IMR-90 (cell line): Measurements from ENCODE around the gene FOSL2. TPM values are rescaled to one million over a fixed set of nuclear protein-coding genes. Genes with fewer than 3 reads are reported as not detected.

ENCODE experiments used
- ATAC-seq: fragments of 200-7000 bp; cut with Tn5 transposase; 2 replicates; pipeline ENCODE4 v1.9.1; 2020; ENCODE audit warnings: low read depth, mild to moderate bottlenecking, moderate library complexity
- BruUV-seq: library from RNA; stranded (reverse); fragments of 400-500 nt; replicated peaks from 2 replicates; lab custom pipeline; 2021; lab: Mats Ljungman, UMichigan
- CTCF ChIA-PET: fragments of 300-600 bp; formaldehyde crosslinking; extraction: SDS; loops from one replicate; lab custom pipeline; 2021; ENCODE audit warnings: antibody characterized with exemption; lab: Yijun Ruan, JAX
- POLR2A ChIA-PET: fragments of 300-600 bp; sonication (Branson Sonifier 250); formaldehyde crosslinking; loops from one replicate; lab custom pipeline; 2022; ENCODE audit warnings: antibody characterized with exemption; ENCODE audit not compliant: unreplicated experiment; lab: Charles Lee
- DNase-seq: peaks from one replicate; pipeline ENCODE4 v3.0.0; 2013
- H2AFZ ChIP-seq: replicated peaks from 2 replicates; pipeline ENCODE3; 2013; ENCODE audit warnings: low read length, mild to moderate bottlenecking; ENCODE audit not compliant: poor library complexity
- H2AK5ac ChIP-seq: 2 replicates; pipeline ENCODE4 v1.6.1; 2013; ENCODE audit warnings: low read depth, low read length, inconsistent platforms
- H2AK9ac ChIP-seq: replicated peaks from 2 replicates; pipeline ENCODE3; 2013; ENCODE audit warnings: mild to moderate bottlenecking, low read depth, low read length, moderate library complexity; ENCODE audit not compliant: poor library complexity
- H2BK120ac ChIP-seq: 2 replicates; pipeline ENCODE4 v1.6.1; 2013; ENCODE audit warnings: low read depth, low read length, inconsistent platforms
- H2BK15ac ChIP-seq: 3 replicates; pipeline ENCODE4 v1.6.1; 2013; ENCODE audit warnings: low read depth, low read length, inconsistent platforms
- H2BK20ac ChIP-seq: 2 replicates; pipeline ENCODE4 v1.6.1; 2013; ENCODE audit warnings: low read depth, mild to moderate bottlenecking, inconsistent platforms, low read length, moderate library complexity
- H2BK5ac ChIP-seq: 2 replicates; pipeline ENCODE4 v1.6.1; 2013; ENCODE audit warnings: mild to moderate bottlenecking, low read depth, low read length, inconsistent platforms; ENCODE audit not compliant: poor library complexity, severe bottlenecking
- H3K14ac ChIP-seq: replicated peaks from 2 replicates; pipeline ENCODE4 v1.6.1; 2013; ENCODE audit warnings: low read depth, low read length, inconsistent platforms
- H3K18ac ChIP-seq: 2 replicates; pipeline ENCODE4 v1.6.1; 2013; ENCODE audit warnings: low read depth, low read length, control low read depth
- H3K23ac ChIP-seq: 2 replicates; pipeline ENCODE4 v1.6.1; 2013; ENCODE audit warnings: low read depth, low read length, inconsistent platforms
- H3K27ac ChIP-seq: 2 replicates; pipeline ENCODE4 v1.5.1; 2013; ENCODE audit warnings: mild to moderate bottlenecking, control low read depth, low read length; ENCODE audit not compliant: insufficient read depth
- H3K27me3 ChIP-seq: 2 replicates; pipeline ENCODE4 v1.6.1; 2013; ENCODE audit warnings: low read length; ENCODE audit not compliant: control insufficient read depth, insufficient read depth
- H3K36me3 ChIP-seq: 2 replicates; pipeline ENCODE4 v1.6.1; 2013; ENCODE audit warnings: low read length, mixed read lengths; ENCODE audit not compliant: control insufficient read depth, insufficient read depth
- H3K4ac ChIP-seq: 2 replicates; pipeline ENCODE4 v1.6.1; 2013; ENCODE audit warnings: low read depth, low read length, inconsistent platforms
- H3K4me1 ChIP-seq: 2 replicates; pipeline ENCODE4 v1.6.1; 2013; ENCODE audit warnings: low read length, mixed read lengths; ENCODE audit not compliant: control insufficient read depth, insufficient read depth
- H3K4me2 ChIP-seq: 2 replicates; pipeline ENCODE4 v1.6.1; 2013; ENCODE audit warnings: low read depth, mild to moderate bottlenecking, control low read depth, low read length, moderate library complexity
- H3K4me3 ChIP-seq: 2 replicates; pipeline ENCODE4 v1.5.1; 2013; ENCODE audit warnings: low read depth, mild to moderate bottlenecking, control low read depth, low read length, moderate library complexity; ENCODE audit not compliant: insufficient read depth
- H3K56ac ChIP-seq: 2 replicates; pipeline ENCODE4 v1.6.1; 2013; ENCODE audit warnings: low read length, inconsistent platforms; ENCODE audit not compliant: insufficient read depth; ENCODE audit errors: extremely low read depth
- H3K79me1 ChIP-seq, 2 experiments: 2 replicates each; pipeline ENCODE4 v1.6.1; 2013; ENCODE audit warnings: low read length in 2 of 2, inconsistent platforms in 1 of 2, low read depth in 1 of 2
- H3K9ac ChIP-seq: 2 replicates; pipeline ENCODE4 v1.6.1; 2013; ENCODE audit warnings: low read depth, low read length, control low read depth
- H3K9me1 ChIP-seq: 2 replicates; pipeline ENCODE4 v1.6.1; 2013; ENCODE audit warnings: low read length, inconsistent platforms; ENCODE audit not compliant: insufficient read depth
- H3K9me3 ChIP-seq: 2 replicates; pipeline ENCODE4 v1.6.1; 2013; ENCODE audit warnings: low read length; ENCODE audit not compliant: control insufficient read depth, insufficient read depth
- H4K20me1 ChIP-seq: 2 replicates; pipeline ENCODE4 v1.6.1; 2013; ENCODE audit warnings: low read length, inconsistent platforms; ENCODE audit not compliant: insufficient read depth
- H4K5ac ChIP-seq: 2 replicates; pipeline ENCODE4 v1.6.1; 2013; ENCODE audit warnings: mild to moderate bottlenecking, low read depth, low read length, control low read depth
- H4K8ac ChIP-seq, 2 experiments: 2 replicates each; pipeline ENCODE4 v1.6.1; 2013; ENCODE audit warnings: low read depth in 2 of 2, low read length in 2 of 2, control low read depth in 1 of 2, inconsistent platforms in 1 of 2
- H4K91ac ChIP-seq: 2 replicates; pipeline ENCODE4 v1.6.1; 2013; ENCODE audit warnings: low read depth, low read length, inconsistent platforms; ENCODE audit not compliant: insufficient read depth
- CEBPB ChIP-seq: IDR thresholded peaks from 2 replicates; pipeline ENCODE4 v1.6.1; 2012; ENCODE audit warnings: low read depth, low read length, improper control_type of control experiment
- CHD1 ChIP-seq: IDR thresholded peaks from 2 replicates; pipeline ENCODE4 v1.6.1; 2012; ENCODE audit warnings: low read depth, low read length, improper control_type of control experiment
- ELK1 ChIP-seq: fragments of 150-350 bp; IDR thresholded peaks from 2 replicates; pipeline ENCODE4 v1.6.1; 2016; ENCODE audit warnings: low read depth, mild to moderate bottlenecking, low read length, moderate library complexity, borderline replicate concordance
- MAZ ChIP-seq: IDR thresholded peaks from 2 replicates; pipeline ENCODE4 v1.6.1; 2012; ENCODE audit warnings: low read depth, mild to moderate bottlenecking, low read length, improper control_type of control experiment, moderate library complexity, borderline replicate concordance
- MXI1 ChIP-seq: IDR thresholded peaks from 2 replicates; pipeline ENCODE4 v1.6.1; 2012; ENCODE audit warnings: low read depth, mild to moderate bottlenecking, low read length, moderate library complexity, borderline replicate concordance
- NFE2L2 ChIP-seq: fragments of 150-350 bp; IDR thresholded peaks from 2 replicates; pipeline ENCODE4 v1.6.1; 2016; ENCODE audit warnings: low read depth, mild to moderate bottlenecking, low read length
- POLR2A ChIP-seq: IDR thresholded peaks from 2 replicates; pipeline ENCODE4 v1.6.1; 2012; ENCODE audit warnings: mild to moderate bottlenecking, low read depth, low read length
- RCOR1 ChIP-seq: IDR thresholded peaks from 2 replicates; pipeline ENCODE4 v1.6.1; 2012; ENCODE audit warnings: mild to moderate bottlenecking, low read length, improper control_type of control experiment; ENCODE audit not compliant: insufficient replicate concordance
- RFX5 ChIP-seq: IDR thresholded peaks from 2 replicates; pipeline ENCODE4 v1.8.0; 2012; ENCODE audit warnings: low read depth, mild to moderate bottlenecking, low read length, moderate library complexity
- SMC3 ChIP-seq: fragments of 150-350 bp; IDR thresholded peaks from 2 replicates; pipeline ENCODE4 v1.6.1; 2016; ENCODE audit warnings: low read depth, mild to moderate bottlenecking, antibody characterized with exemption, low read length, moderate library complexity
- USF2 ChIP-seq: fragments of 150-350 bp; IDR thresholded peaks from 2 replicates; pipeline ENCODE4 v1.6.1; 2017; ENCODE audit warnings: mild to moderate bottlenecking, antibody characterized with exemption, low read length, low read depth
- WGBS, 2 experiments: methylation state at CpG; one replicate each; pipeline versions ENCODE4 v1.1.5 to v1.1.7; 2013; ENCODE audit warnings: missing lambda C conversion rate in 2 of 2; ENCODE audit not compliant: insufficient read length in 1 of 2; ENCODE audit errors: extremely low coverage in 2 of 2; 5-methylcytosine and 5-hydroxymethylcytosine counted together
- dilution Hi-C: fragments of 300-500 bp; cut with HindIII; formaldehyde crosslinking; loops from one replicate; pipeline ENCODE4 v1.14.3; 2018; ENCODE audit warnings: low sequenced_read_pairs; ENCODE audit not compliant: unreplicated experiment
- in situ Hi-C: fragments of 300-500 bp; cut with MboI; formaldehyde crosslinking; loops from 3 replicates; pipeline ENCODE4 v1.14.3; 2019; ENCODE audit warnings: low sequenced_read_pairs, inconsistent platforms, mixed read lengths
- intact Hi-C: fragments of 100-400 bp; cut with micrococcal nuclease; formaldehyde crosslinking; loops from 2 replicates; pipeline ENCODE4 v1.10.0; 2022
- polyA plus RNA-seq, 3 experiments: library from polyadenylated mRNA; depleted of rRNA; stranded (reverse); fragments of >200 nt; gene quantifications; 2 replicates each; pipeline ENCODE4 v1.2.3, GENCODE V29; 2012; ENCODE audit warnings: low replicate concordance in 1 of 3
- total RNA-seq: library from RNA; depleted of rRNA; stranded (reverse); fragments of >200 nt; gene quantifications from 2 replicates; pipeline ENCODE4 v1.2.3, GENCODE V29; 2012

The FOSL2 gene
- total and polyA plus RNA-seq, 2 of the 4 experiments (the other 2 are of a cell fraction): 31.4 to 46.3 TPM

- Histone ChIP-seq H2AK9ac (peak overlapping the region; percentile 77), H2BK20ac (no peak overlapping the region; the same call in 1 of the 2 replicates), H3K27ac (no peak overlapping the region), H4K20me1 (no peaks in the 10 kb centered on the region), H3K79me1 (peaks cover 4 to 33% of the 10 kb centered on the region in 2 experiments; a peak in 3 of 4 replicates), H3K9me1 (peaks cover 26% of the 10 kb centered on the region), H3K14ac (0 out of 2 replicates have a peak overlapping the region, but pooled peaks have one; percentile 62), H2BK120ac (peak overlapping the region; percentile 65), H4K91ac (no peak overlapping the region), H3K23ac (no peak overlapping the region), H3K36me3 (no peaks in the 10 kb centered on the region), H3K4me2 (no peak overlapping the region), H2AFZ (peak overlapping the region; percentile 81), H3K4me3 (no peak overlapping the region), H4K8ac (no peak overlapping the region), H3K9me3 (no peaks in the 10 kb centered on the region), H3K27me3 (no peaks in the 10 kb centered on the region), H3K4me1 (peaks cover 22% of the 10 kb centered on the region), H4K5ac (no peak overlapping the region), H2AK5ac (peak overlapping the region; percentile 63; the same call in 1 of the 2 replicates), H3K56ac (no peak overlapping the region), H3K4ac (peak overlapping the region; percentile 51), H3K9ac (no peak overlapping the region), H2BK15ac (no peak overlapping the region), H3K18ac (no peak overlapping the region), H2BK5ac (no peak overlapping the region)
- dilution Hi-C loops (no loop called here), in situ Hi-C loops (no loop called here), intact Hi-C loops (loop anchor here (1.0 to 5.0 kb wide), 3 partner anchors 59 to 730 kb away; partner anchors contain the start of gene FOSL2)
- CTCF ChIA-PET: interaction anchor here (1.4 kb wide), 1 partner anchor 729 kb away, joined by 5 read pairs; no protein-coding TSS in a partner anchor
- POLR2A ChIA-PET: no interaction called here
- DNase-seq (no peak), ATAC-seq (peak; percentile 3)
- 100% methylated on average over 4 of the region's 19 CpGs; no CpG with 5 or more reads in 1 of the 2 experiments for WGBS, 2 experiments
- TF ChIP-seq USF2: no peak
- no peak for TF ChIP-seq RCOR1
- no peak for TF ChIP-seq CHD1
- no peak for TF ChIP-seq MAZ
- TF ChIP-seq NFE2L2: no peak
- TF ChIP-seq SMC3: no peak
- TF ChIP-seq CEBPB: no peak
- TF ChIP-seq POLR2A: no peak
- no peak for TF ChIP-seq ELK1
- no peak for TF ChIP-seq RFX5
- no peak for TF ChIP-seq MXI1
- BruUV-seq: no TSS peak
Observed at GRCh38 chr2:28451793-28452533, 59.3 kb downstream of the FOSL2 start.
